AG10803 (cell line): ENCODE results near the gene JAKMIP1.

Experiments used
- DNase-seq: peaks from one replicate; pipeline ENCODE4 v3.0.0; 2010; ENCODE audit warnings: low read depth
- H3K4me3 ChIP-seq: 2 replicates; pipeline ENCODE4 v1.5.1; 2011; ENCODE audit warnings: mild to moderate bottlenecking, low read length, control low read depth
- TF ChIP-seq, protein P1 (sequence below): conservative IDR thresholded peaks from 2 replicates; pipeline ENCODE4 v1.5.1; 2011; ENCODE audit warnings: mild to moderate bottlenecking, low read length, control low read depth, inconsistent platforms

JAKMIP1 gene

DNA sequence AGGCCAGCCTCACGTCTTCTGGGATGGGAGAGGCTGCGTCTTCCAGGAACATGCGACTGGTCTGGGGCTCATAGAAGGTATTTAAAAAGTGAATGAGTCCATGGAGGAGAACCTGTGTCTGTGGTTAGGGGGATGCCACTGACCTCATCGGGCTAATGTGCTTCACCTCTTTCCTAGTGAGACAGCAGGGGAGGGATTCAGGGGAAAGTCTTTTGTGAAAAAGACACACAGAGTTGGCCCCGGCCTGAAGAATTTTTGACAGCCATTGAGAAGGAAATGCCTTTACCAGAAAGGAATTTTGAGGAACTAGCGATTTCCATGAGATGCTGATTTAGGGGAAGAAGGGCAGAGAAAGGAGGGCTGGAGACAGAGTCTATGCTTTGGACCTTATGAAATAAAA lies 171.1 kb downstream of the JAKMIP1 start:
- TF ChIP-seq, protein P1, sequence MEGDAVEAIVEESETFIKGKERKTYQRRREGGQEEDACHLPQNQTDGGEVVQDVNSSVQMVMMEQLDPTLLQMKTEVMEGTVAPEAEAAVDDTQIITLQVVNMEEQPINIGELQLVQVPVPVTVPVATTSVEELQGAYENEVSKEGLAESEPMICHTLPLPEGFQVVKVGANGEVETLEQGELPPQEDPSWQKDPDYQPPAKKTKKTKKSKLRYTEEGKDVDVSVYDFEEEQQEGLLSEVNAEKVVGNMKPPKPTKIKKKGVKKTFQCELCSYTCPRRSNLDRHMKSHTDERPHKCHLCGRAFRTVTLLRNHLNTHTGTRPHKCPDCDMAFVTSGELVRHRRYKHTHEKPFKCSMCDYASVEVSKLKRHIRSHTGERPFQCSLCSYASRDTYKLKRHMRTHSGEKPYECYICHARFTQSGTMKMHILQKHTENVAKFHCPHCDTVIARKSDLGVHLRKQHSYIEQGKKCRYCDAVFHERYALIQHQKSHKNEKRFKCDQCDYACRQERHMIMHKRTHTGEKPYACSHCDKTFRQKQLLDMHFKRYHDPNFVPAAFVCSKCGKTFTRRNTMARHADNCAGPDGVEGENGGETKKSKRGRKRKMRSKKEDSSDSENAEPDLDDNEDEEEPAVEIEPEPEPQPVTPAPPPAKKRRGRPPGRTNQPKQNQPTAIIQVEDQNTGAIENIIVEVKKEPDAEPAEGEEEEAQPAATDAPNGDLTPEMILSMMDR = no peak
- H3K4me3 ChIP-seq = no peak overlapping the region
- no peak for DNase-seq

DNA sequence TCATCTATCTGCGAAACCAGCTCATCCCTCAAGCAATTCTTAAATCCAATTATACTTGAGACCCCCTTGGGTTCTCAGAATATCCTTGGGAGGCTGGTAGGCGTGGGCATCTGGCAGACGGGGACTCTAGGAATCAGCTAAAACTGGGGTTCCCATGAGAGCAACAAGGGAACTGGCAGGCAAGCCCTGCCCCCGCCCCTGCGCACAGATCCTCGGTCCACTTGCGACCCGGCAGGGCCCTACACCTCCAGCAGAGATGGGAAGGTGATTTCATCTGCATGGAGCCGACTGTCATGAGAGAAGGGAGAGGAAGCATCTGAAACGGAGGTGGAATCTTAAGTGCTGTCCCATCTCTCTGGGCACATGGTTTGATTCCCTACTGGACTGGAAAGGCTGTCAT lies 172.2 kb downstream of the JAKMIP1 start:
- no peak for DNase-seq
- TF ChIP-seq, protein P1 = no peak
- H3K4me3 ChIP-seq = no peak overlapping the region

DNA sequence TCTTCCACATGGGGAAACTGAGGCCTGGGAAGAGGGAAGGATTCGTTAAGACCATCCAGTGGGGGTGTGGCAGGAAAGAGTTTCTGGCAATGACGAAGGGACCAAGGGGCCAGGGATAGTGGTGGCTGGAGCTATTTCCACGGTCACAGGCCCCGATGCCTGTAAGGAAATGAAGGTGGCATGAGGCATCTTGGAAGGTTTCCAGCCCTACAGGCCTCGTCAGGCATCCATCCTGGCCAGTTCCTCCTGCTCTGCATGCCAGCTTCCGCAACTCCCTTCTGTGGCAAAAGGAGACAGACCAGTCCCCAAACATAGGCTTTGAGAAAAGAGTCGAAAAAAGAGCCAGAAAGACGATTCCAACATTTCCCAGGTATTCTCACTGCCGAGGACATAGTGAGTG lies 173.0 kb downstream of the JAKMIP1 start:
- DNase-seq = no peak
- TF ChIP-seq, protein P1 = no peak
- H3K4me3 ChIP-seq = no peak overlapping the region

DNA sequence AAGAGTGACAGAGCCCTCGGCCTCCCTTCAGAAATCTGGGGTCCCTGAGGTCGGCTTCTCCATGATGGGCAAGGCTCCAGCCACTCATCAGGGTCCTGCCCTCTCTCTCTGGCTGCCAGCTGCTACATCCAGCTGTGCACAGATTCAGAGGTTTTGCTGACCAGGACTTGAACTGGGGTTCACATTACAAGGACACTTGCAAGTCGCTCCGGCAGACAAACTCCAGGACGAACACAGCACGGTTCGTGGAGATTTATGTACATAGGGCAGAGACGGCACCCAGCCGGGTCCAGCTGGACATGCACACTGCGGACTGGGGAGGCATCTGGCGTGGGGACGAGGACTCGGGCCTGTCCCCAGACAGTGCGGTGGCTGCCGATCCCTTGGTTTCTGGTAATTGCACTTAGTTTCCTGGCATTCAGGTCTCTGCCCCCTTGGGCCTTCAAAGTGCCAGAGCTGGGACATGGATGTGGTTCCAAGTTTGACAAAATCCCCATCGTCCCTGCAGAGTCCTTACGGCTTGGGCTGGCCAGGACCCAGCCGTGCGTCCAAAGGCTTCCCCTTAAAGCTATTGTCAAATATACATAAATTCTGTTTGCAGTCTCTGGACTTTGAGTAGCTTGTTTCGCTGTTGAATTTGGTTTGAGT lies 175.9 kb downstream of the JAKMIP1 start:
- H3K4me3 ChIP-seq = no peak overlapping the region
- TF ChIP-seq, protein P1 = no peak
- no peak for DNase-seq

- DNase-seq = no peak
- H3K4me3 ChIP-seq = no peak overlapping the region
- TF ChIP-seq, protein P1 = no peak
These were observed 176.6 kb downstream of the JAKMIP1 start for GRCh38 chr4:6023731-6024130.

- TF ChIP-seq, protein P1 = no peak
- DNase-seq = no peak
- no peak overlapping the region for H3K4me3 ChIP-seq
These were observed 177.6 kb downstream of the JAKMIP1 start for GRCh38 chr4:6022607-6023288.
